Measurements from ENCODE around the gene MYO9A.

MYO9A gene

GRCh38 chr15:71951134-71951533 lies 166.8 kb downstream of the MYO9A start:
- no peaks in the 10 kb centered on the region for H3K36me3 ChIP-seq (ENCODE audit: insufficient read depth, low read length)
- H3K4me2 ChIP-seq (ENCODE audit: insufficient read depth, low read length) = no peak overlapping the region
- no peaks in the 10 kb centered on the region for H4K20me1 ChIP-seq (ENCODE audit: insufficient read depth, low read length)
- DNase-seq (no peak), ATAC-seq (ENCODE audit: insufficient read depth, low read depth) (no peak)
- no peaks in the 10 kb centered on the region for H3K9me3 ChIP-seq (ENCODE audit: insufficient read depth, low read length, severe bottlenecking)
- no peaks in the 10 kb centered on the region for H3K4me1 ChIP-seq (ENCODE audit: insufficient read depth, low read length)
- H3K9ac ChIP-seq (ENCODE audit: low read depth, low read length) = no peak overlapping the region
- H3K4me3 ChIP-seq (ENCODE audit: low read depth in 1 of 2, low read length in 2 of 2) = no peak overlapping the region
- H3K79me2 ChIP-seq (ENCODE audit: insufficient read depth, low read length) = no peaks in the 10 kb centered on the region
- H3K27ac ChIP-seq (ENCODE audit: low read length) = no peak overlapping the region
- TF ChIP-seq EZH2 (IDR thresholded peaks at IDR 0.05; ENCODE audit: borderline replicate concordance, low read depth, low read length, severe bottlenecking) (no peak), CTCF (IDR thresholded peaks at IDR 0.05; ENCODE audit: borderline replicate concordance, extremely low read depth, low read length, poor library complexity, severe bottlenecking) (no peak)
- H2AFZ ChIP-seq (ENCODE audit: low read depth, low read length) = no peak overlapping the region
- no peaks in the 10 kb centered on the region for H3K27me3 ChIP-seq (ENCODE audit: insufficient read depth, low read length, poor library complexity)

GRCh38 chr15:71945012-71945411 lies 172.9 kb downstream of the MYO9A start:
- TF ChIP-seq EZH2 (IDR thresholded peaks at IDR 0.05; ENCODE audit: borderline replicate concordance, low read depth, low read length, severe bottlenecking) = no peak
- no peak for TF ChIP-seq CTCF (IDR thresholded peaks at IDR 0.05; ENCODE audit: borderline replicate concordance, extremely low read depth, low read length, poor library complexity, severe bottlenecking)

GRCh38 chr15:71943806-71944205 lies 174.1 kb downstream of the MYO9A start:
- Histone ChIP-seq H3K4me3 (ENCODE audit: low read depth in 1 of 2, low read length in 2 of 2) (no peak overlapping the region), H3K27ac (ENCODE audit: low read length) (no peak overlapping the region), H2AFZ (ENCODE audit: low read depth, low read length) (no peak overlapping the region), H3K9ac (ENCODE audit: low read depth, low read length) (no peak overlapping the region), H3K36me3 (ENCODE audit: insufficient read depth, low read length) (no peaks in the 10 kb centered on the region), H3K79me2 (ENCODE audit: insufficient read depth, low read length) (no peaks in the 10 kb centered on the region), H3K4me1 (ENCODE audit: insufficient read depth, low read length) (no peaks in the 10 kb centered on the region), H3K4me2 (ENCODE audit: insufficient read depth, low read length) (no peak overlapping the region), H3K27me3 (ENCODE audit: insufficient read depth, low read length, poor library complexity) (no peaks in the 10 kb centered on the region), H3K9me3 (ENCODE audit: insufficient read depth, low read length, severe bottlenecking) (no peaks in the 10 kb centered on the region), H4K20me1 (ENCODE audit: insufficient read depth, low read length) (no peaks in the 10 kb centered on the region)
- TF ChIP-seq CTCF (IDR thresholded peaks at IDR 0.05; ENCODE audit: borderline replicate concordance, extremely low read depth, low read length, poor library complexity, severe bottlenecking) = no peak
- TF ChIP-seq EZH2 (IDR thresholded peaks at IDR 0.05; ENCODE audit: borderline replicate concordance, low read depth, low read length, severe bottlenecking) = no peak
- DNase-seq (no peak), ATAC-seq (ENCODE audit: insufficient read depth, low read depth) (no peak)

More at GRCh38 chr15:71945012-71945411, 172.9 kb downstream of the MYO9A start:
- no peaks in the 10 kb centered on the region for H4K20me1 ChIP-seq (ENCODE audit: insufficient read depth, low read length)
- H3K4me3 ChIP-seq (ENCODE audit: low read depth in 1 of 2, low read length in 2 of 2) = no peak overlapping the region
- H3K27ac ChIP-seq (ENCODE audit: low read length) = no peak overlapping the region
- H3K4me1 ChIP-seq (ENCODE audit: insufficient read depth, low read length) = no peaks in the 10 kb centered on the region
- no peaks in the 10 kb centered on the region for H3K36me3 ChIP-seq (ENCODE audit: insufficient read depth, low read length)
- H3K27me3 ChIP-seq (ENCODE audit: insufficient read depth, low read length, poor library complexity) = no peaks in the 10 kb centered on the region
- ATAC-seq (ENCODE audit: insufficient read depth, low read depth) (no peak), DNase-seq (no peak)
- H3K9ac ChIP-seq (ENCODE audit: low read depth, low read length) = no peak overlapping the region
- no peak overlapping the region for H2AFZ ChIP-seq (ENCODE audit: low read depth, low read length)
- H3K79me2 ChIP-seq (ENCODE audit: insufficient read depth, low read length) = no peaks in the 10 kb centered on the region
- H3K9me3 ChIP-seq (ENCODE audit: insufficient read depth, low read length, severe bottlenecking) = no peaks in the 10 kb centered on the region
- H3K4me2 ChIP-seq (ENCODE audit: insufficient read depth, low read length) = no peak overlapping the region
